K562 (cell line): Measurements from ENCODE around the gene ZIC2. TPM values are rescaled to one million over a fixed set of nuclear protein-coding genes. Genes with fewer than 3 reads are reported as not detected.
A peak's percentile ranks its signal among the peaks of the same experiment; 100 is the strongest.

Source experiments
- ADNP ChIP-seq: fragments of 200-800 bp; sonication (Bioruptor generic); IDR thresholded peaks from 2 replicates; pipeline ENCODE4 v1.6.1; 2016; ENCODE audit warnings: missing genetic modification characterization, missing compliant biosample characterization
- ARID3B ChIP-seq: fragments of 250-450 bp; sonication (Bioruptor Pico); IDR thresholded peaks from 2 replicates; pipeline ENCODE4 v1.4.0; 2020; ENCODE audit warnings: borderline replicate concordance
- ARNT ChIP-seq, 2 experiments: fragments of 450-650 bp; IDR thresholded peaks; 2 replicates each; pipeline ENCODE4 v1.6.1; 2016; ENCODE audit warnings: mild to moderate bottlenecking in 1 of 2
- BCOR ChIP-seq: fragments of 450-650 bp; IDR thresholded peaks from 2 replicates; pipeline ENCODE4 v1.6.1; 2016
- CHD2 ChIP-seq: IDR thresholded peaks from 2 replicates; pipeline ENCODE4 v1.6.1; 2011; ENCODE audit warnings: low read depth, low read length
- MGA ChIP-seq: fragments of 450-650 bp; IDR thresholded peaks from 2 replicates; pipeline ENCODE4 v1.6.1; 2016; ENCODE audit warnings: mild to moderate bottlenecking, moderate library complexity
- MYNN ChIP-seq, 2 experiments: sonication (generic); formaldehyde crosslinking in 1 of 2; IDR thresholded peaks; 2 replicates each; pipeline versions ENCODE4 v1.5.0 to v1.6.1; 2016 to 2020; ENCODE audit warnings: antibody characterized with exemption in 1 of 2, missing genetic modification reagents in 1 of 2
- NFRKB ChIP-seq: fragments of 450-650 bp; IDR thresholded peaks from 2 replicates; pipeline ENCODE4 v1.6.1; 2016; ENCODE audit warnings: low read depth
- PCBP1 ChIP-seq: fragments of 200-400 bp; formaldehyde crosslinking; IDR thresholded peaks from 2 replicates; pipeline ENCODE4 v1.6.1; 2018; ENCODE audit warnings: mild to moderate bottlenecking, low read depth, low read length; ENCODE audit not compliant: poor library complexity, severe bottlenecking
- PHF21A ChIP-seq: fragments of 450-650 bp; IDR thresholded peaks from 2 replicates; pipeline ENCODE4 v1.6.1; 2017; ENCODE audit warnings: low read depth, borderline replicate concordance
- PTBP1 ChIP-seq: fragments of 200-400 bp; formaldehyde crosslinking; IDR thresholded peaks from 2 replicates; pipeline ENCODE4 v1.6.1; 2017; ENCODE audit warnings: low read depth, low read length
- RHOXF2B ChIP-seq: fragments of 250-450 bp; sonication (Bioruptor Pico); conservative IDR thresholded peaks from 2 replicates; pipeline ENCODE4 v1.5.1; 2021
- RUNX1 ChIP-seq: sonication (generic); IDR thresholded peaks from 2 replicates; pipeline ENCODE4 v1.6.1; 2016; ENCODE audit warnings: antibody characterized with exemption, low read depth
- SIN3A ChIP-seq, 2 experiments: fragments of 150-350 bp in 1 of 2; IDR thresholded peaks; 2 replicates each; pipeline ENCODE4 v1.6.1; 2011 to 2016; ENCODE audit warnings: borderline replicate concordance in 2 of 2, low read depth in 2 of 2, low read length in 2 of 2, mild to moderate bottlenecking in 2 of 2, moderate library complexity in 2 of 2; ENCODE audit not compliant: control insufficient read depth in 1 of 2
- ZKSCAN1 ChIP-seq: fragments of 150-350 bp; IDR thresholded peaks from 2 replicates; pipeline ENCODE4 v1.6.1; 2016; ENCODE audit warnings: low read depth, low read length
- polyA plus RNA-seq, 8 experiments: library from polyadenylated mRNA; depleted of rRNA in 4 of 8; stranded (reverse) in 5 of 8; unstranded in 3 of 8; fragments of >200 nt; fragmentation: Nextera tagmentation in 2 of 8; fragmentation: Illumina TruSeq in 1 of 8; extraction: Ambion mirVana in 2 of 8; extraction: Trizol in 1 of 8; gene quantifications; 2 replicates each; pipeline versions ENCODE4 v1.2.1 to v1.2.3, GENCODE V29; 2011 to 2014; ENCODE audit warnings: inconsistent platforms in 1 of 8, missing spikeins in 1 of 8
- total RNA-seq, 7 experiments: library from RNA; depleted of rRNA in 6 of 7; stranded (reverse); fragments of >200 nt in 6 of 7; fragmentation: Illumina TruSeq in 2 of 7; extraction: Trizol in 2 of 7; gene quantifications; 2 replicates each; pipeline versions ENCODE4 v1.2.1 to v1.2.3, GENCODE V29; 2011 to 2021; ENCODE audit warnings: low replicate concordance in 1 of 7

The ZIC2 gene
- total and polyA plus RNA-seq, 9 of the 15 experiments (the other 6 are each of a cell fraction or from before 2014, with no cell fraction given), result 1.8 to 18.0 (median 4.5) TPM

GRCh38 chr13:99970651-99971575, 10.7 kb upstream of the ZIC2 start (continued):
- no peak for TF ChIP-seq ARID3B (CRISPR knock-in tag)
- no peak for TF ChIP-seq PHF21A
- peak; percentile 61; the same call in 1 of the 2 replicates for TF ChIP-seq MGA
- no peak for TF ChIP-seq NFRKB
- TF ChIP-seq ARNT (IDR thresholded peaks at IDR 0.05), result no peak
- no peak for TF ChIP-seq ADNP
- no peak for TF ChIP-seq ZKSCAN1
- TF ChIP-seq RHOXF2B (CRISPR knock-in tag), result no peak
- TF ChIP-seq RUNX1, result no peak
- no peak for TF ChIP-seq PTBP1
- TF ChIP-seq BCOR, result no peak
- TF ChIP-seq MYNN (IDR thresholded peaks at IDR 0.05), result no peak
- no peak for TF ChIP-seq MYNN (CRISPR knock-in tag; IDR thresholded peaks at IDR 0.05)
- TF ChIP-seq PCBP1, result peak; percentile 82
- no peak for TF ChIP-seq CHD2
- TF ChIP-seq SIN3A (IDR thresholded peaks at IDR 0.05; ENCODE audit: borderline replicate concordance in 2 of 2, control insufficient read depth in 1 of 2, low read depth in 2 of 2, low read length in 2 of 2), result peak in 1 of 2 experiments; percentile 9; a peak in 1 of 4 replicates
